ENCODE measurements around the gene AVL9.

AVL9 gene

GRCh38 chr7:32535162-32535702, 39.9 kb downstream of the AVL9 start:
- no peak for DNase-seq (ENCODE audit: low read depth)

- no peak for DNase-seq (ENCODE audit: low read depth)
Measured at GRCh38 chr7:32536016-32536415, 40.7 kb downstream of the AVL9 start.

GRCh38 chr7:32536585-32536984, 41.3 kb downstream of the AVL9 start:
- no peak for DNase-seq (ENCODE audit: low read depth)

GRCh38 chr7:32537760-32538159, 42.5 kb downstream of the AVL9 start:
- DNase-seq (ENCODE audit: low read depth), result no peak

- no peak for DNase-seq (ENCODE audit: low read depth)
Measured at GRCh38 chr7:32539366-32539765, 44.1 kb downstream of the AVL9 start.

GRCh38 chr7:32539919-32540531, 44.7 kb downstream of the AVL9 start:
- DNase-seq (ENCODE audit: low read depth), result no peak

- DNase-seq (ENCODE audit: low read depth), result no peak
Measured at GRCh38 chr7:32542595-32542994, 47.3 kb downstream of the AVL9 start.

GRCh38 chr7:32559480-32559879, 64.2 kb downstream of the AVL9 start:
- no peak for DNase-seq (ENCODE audit: low read depth)

GRCh38 chr7:32560075-32560474, 64.8 kb downstream of the AVL9 start:
- DNase-seq (ENCODE audit: low read depth), result no peak

GRCh38 chr7:32561613-32562012, 66.3 kb downstream of the AVL9 start:
- no peak for DNase-seq (ENCODE audit: low read depth)

GRCh38 chr7:32564542-32564941, 69.3 kb downstream of the AVL9 start:
- no peak for DNase-seq (ENCODE audit: low read depth)

- DNase-seq (ENCODE audit: low read depth), result no peak
Measured at GRCh38 chr7:32569388-32570289, 74.3 kb downstream of the AVL9 start.

GRCh38 chr7:32573110-32573687, 77.9 kb downstream of the AVL9 start:
- no peak for DNase-seq (ENCODE audit: low read depth)

GRCh38 chr7:32574626-32575025, 79.3 kb downstream of the AVL9 start:
- no peak for DNase-seq (ENCODE audit: low read depth)

- DNase-seq (ENCODE audit: low read depth), result no peak
Measured at GRCh38 chr7:32577421-32577820, 82.1 kb downstream of the AVL9 start.

- DNase-seq (ENCODE audit: low read depth), result no peak
Measured at GRCh38 chr7:32579776-32580175, 84.5 kb downstream of the AVL9 start.

GRCh38 chr7:32580646-32581045, 85.4 kb downstream of the AVL9 start:
- DNase-seq (ENCODE audit: low read depth), result no peak

GRCh38 chr7:32582036-32582435, 86.7 kb downstream of the AVL9 start:
- DNase-seq (ENCODE audit: low read depth), result no peak

GRCh38 chr7:32583791-32584190, 88.5 kb downstream of the AVL9 start:
- no peak for DNase-seq (ENCODE audit: low read depth)

- DNase-seq (ENCODE audit: low read depth), result no peak
Measured at GRCh38 chr7:32586291-32587221, 91.3 kb downstream of the AVL9 start.

- no peak for DNase-seq (ENCODE audit: low read depth)
Measured at GRCh38 chr7:32587411-32587948, 92.2 kb downstream of the AVL9 start.

GRCh38 chr7:32588657-32589056, 93.4 kb downstream of the AVL9 start:
- no peak for DNase-seq (ENCODE audit: low read depth)
